ENCODE results near the gene MTHFD1L. TPM values are rescaled to one million over a fixed set of nuclear protein-coding genes. Genes with fewer than 3 reads are reported as not detected.
"Not testable (repeated sequence)": the region's sequence is repeated elsewhere in the genome, so short reads cannot be mapped to it uniquely, and the experiment has no call there.

The MTHFD1L gene
- 106 TPM for polyA plus RNA-seq (2013, experiment 1 of 2; ENCODE audit: insufficient read length)
- polyA plus RNA-seq (2013, experiment 2 of 2; ENCODE audit: insufficient read length) = 103 TPM

DNA sequence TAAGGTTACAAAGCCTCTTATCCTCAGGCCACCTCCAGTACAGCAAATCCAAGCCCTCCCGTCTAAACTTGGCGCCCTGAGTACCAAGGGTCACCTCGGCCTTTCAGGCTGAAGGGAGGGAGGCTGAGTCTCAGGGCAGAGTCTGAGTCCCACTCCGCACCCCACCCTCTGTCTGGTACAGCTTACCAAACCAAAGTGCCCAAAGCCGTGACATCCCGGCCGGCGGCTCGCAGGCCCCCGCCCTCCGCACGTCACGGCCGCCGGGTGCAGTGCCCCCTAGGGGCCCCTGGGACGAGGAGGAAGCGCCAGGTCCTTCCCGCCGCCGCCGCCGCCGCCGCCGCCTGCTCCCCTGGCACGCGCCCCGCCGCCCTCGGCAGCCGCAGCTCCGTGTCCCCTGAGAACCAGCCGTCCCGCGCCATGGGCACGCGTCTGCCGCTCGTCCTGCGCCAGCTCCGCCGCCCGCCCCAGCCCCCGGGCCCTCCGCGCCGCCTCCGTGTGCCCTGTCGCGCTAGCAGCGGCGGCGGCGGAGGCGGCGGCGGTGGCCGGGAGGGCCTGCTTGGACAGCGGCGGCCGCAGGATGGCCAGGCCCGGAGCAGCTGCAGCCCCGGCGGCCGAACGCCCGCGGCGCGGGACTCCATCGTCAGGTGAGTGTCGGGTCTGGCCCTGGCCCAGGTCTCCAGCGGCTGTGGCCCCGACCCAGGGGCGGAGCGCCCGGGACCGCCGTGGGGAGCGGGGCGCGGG, at the start of gene MTHFD1L:
Gene MTHFD1L, plus strand, starts transcription at position 297 of the 741 bp plus-strand sequence. Its CDS starts 121 bp downstream, at position 418.
- DNase-seq = peak; percentile 92

DNA sequence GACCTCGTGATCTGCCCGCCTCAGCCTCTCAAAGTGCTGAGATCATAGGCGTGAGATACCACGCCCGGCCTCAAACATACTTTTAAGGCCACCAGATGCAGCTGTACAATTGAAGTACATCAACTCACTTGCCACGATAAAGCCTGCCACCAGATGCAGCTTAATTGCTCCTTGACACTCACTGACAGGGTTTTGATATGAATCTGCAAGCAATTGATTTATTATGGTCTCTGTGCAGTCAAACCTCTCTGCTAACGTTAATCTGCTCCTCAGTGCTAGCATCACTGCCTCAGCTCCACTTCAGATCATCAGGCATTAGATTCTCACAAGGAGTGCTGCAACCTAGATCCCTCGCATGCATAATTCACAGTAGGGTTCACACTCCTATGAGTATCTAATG, 48.9 kb upstream of the MTHFD1L start:
- DNase-seq = not testable (repeated sequence)

DNA sequence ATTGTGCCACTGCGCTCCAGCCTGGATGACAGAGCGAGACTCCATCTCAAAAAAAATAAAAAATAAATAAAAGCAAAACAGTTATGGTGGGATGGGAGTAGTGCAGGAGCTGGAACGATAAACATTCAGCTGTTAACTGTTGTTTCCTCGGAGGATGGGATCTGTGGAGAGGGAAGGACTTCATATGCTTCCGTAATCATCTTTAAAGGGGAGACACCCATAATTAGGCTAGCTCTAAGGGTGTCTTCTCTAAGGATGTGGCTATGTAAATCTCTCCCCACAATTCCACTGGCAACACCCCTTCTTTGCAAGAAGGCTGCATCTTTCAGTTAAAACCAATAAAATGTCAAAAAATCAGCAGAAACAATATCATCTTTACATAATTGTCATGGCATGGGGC, 42.6 kb upstream of the MTHFD1L start:
- no peak for DNase-seq

DNA sequence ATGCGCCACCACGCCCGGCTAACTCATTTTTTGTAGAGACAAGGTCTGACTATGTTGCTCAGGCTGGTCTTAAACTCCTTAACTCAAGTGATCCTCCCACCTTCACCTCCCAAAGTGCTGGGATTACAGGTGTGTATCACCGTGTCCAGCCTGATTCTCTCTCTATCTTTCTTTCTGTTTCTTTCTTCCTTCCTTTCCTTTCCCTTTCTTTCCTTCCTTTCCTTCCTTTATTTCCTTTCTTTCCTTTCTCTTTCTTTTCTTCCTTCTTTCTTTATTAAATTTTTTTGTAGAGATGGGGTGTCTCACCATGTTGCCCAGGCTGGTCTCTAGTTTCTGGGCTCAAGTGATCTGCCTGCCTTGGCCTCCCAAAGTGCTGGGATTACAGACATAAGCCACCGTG, 38.7 kb upstream of the MTHFD1L start:
- no peak for DNase-seq

DNA sequence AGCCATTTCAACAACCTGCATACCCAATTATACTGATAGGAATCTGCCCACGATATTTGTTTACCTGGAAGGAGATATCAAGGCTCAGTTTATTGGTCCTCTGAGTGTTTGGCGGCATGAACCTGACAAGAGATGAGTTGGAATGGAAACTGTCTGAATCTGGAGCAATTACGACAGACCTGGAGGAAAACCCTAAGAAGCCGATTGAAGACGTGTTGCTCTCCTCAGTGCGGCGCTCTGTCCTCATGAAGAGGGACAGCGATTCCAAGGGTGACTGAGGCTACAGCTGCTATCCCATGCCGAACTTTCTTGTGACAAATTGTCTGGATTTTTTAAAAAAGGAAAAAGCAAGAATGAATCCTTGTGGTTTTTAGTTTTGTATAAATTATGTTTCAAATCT, 37.4 kb upstream of the MTHFD1L start:
- not testable (repeated sequence) for DNase-seq

DNA sequence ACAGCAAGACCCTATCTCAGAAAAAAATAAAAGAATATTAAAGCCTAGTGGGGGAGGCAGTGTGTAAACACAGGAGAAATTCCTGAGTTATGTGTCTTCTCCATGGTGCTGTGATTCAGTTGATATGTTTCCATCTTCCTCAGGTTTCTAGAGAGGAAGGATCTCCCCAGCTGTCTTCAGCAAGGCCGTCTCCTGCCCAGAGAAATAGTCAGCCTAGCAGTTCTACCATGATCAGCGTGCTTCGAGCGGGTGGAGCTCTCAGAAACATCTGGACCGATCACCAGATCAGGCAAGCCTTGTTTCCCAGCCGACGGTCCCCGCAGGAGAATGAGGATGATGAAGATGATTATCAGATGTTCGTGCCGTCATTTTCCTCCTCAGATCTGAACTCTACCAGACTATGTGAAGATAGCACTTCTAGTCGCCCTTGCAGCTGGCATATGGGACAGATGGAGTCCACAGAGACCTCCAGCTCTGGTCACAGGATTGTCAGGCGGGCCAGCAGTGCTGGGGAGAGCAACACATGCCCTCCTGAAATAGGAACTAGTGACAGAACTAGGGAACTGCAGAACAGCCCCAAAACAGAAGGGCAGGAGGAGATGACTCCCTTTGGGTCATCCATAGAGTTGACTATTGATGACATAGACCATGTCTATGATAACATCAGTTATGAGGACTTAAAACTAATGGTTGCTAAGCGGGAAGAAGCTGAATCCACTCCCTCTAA, 34.9 kb upstream of the MTHFD1L start:
- DNase-seq = peak; percentile 56

DNA sequence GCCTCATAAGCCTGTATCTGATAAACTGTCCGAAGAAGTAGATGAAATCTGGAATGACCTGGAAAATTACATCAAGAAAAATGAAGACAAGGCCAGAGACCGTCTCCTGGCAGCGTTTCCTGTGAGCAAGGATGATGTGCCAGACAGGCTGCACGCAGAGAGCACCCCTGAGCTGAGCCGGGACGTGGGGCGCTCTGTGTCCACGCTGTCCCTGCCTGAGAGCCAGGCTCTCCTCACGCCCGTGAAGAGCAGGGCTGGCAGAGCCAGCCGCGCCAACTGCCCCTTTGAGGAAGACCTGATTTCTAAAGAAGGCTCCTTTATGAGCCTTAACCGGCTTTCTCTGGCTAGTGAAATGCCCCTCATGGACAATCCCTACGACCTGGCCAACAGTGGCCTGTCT, 33.9 kb upstream of the MTHFD1L start:
- DNase-seq = no peak

DNA sequence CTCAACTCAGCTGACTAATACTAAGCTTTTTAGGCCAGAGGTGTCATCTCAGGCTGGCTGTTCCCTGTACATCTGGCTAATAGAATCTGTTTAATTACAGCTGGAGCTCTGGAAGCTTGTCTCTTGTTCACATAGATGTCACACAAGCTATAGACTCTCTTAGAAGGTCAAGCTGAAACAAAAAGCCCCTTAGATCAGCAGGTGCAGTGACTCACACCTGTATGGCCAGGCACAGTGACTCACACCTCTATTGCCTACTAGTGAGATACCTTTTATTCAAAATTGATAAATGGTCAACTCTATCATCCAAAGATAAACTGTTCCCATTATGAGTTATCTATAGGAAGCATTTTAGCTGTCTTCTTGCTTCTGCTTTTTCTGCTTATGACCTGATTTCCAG, 29.9 kb upstream of the MTHFD1L start:
- DNase-seq = no peak

DNA sequence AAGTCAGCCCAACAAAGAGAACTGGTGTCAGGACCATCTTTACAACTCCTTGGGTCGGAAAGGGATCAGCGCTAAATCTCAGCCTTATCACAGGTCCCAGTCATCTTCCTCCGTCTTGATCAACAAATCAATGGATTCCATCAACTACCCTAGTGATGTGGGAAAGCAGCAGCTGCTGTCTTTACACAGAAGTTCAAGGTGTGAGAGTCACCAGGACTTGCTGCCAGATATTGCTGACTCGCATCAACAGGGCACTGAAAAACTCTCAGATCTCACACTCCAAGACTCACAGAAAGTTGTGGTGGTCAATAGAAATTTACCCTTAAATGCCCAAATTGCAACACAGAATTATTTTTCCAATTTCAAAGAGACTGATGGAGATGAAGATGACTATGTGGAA, 25.3 kb upstream of the MTHFD1L start:
- DNase-seq = no peak

DNA sequence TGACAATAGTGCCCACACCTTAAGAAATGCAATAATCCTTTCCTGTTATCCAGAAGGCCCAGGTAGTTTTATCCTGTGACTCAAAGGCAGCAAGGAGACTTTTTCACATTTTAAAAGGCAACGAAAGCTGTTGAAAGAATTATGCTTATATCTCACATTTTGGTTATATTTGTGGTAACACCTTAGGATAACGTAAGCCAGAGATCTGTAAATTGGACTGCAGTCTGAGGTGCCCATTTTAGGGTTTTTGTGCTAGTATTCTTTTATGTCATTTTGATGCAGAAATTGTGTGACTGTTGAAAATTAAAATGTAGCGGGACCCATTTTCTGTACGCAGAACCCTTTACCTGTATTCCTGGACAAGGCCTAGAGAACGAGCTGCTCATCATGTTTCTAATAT, 24.3 kb upstream of the MTHFD1L start:
- no peak for DNase-seq

DNA sequence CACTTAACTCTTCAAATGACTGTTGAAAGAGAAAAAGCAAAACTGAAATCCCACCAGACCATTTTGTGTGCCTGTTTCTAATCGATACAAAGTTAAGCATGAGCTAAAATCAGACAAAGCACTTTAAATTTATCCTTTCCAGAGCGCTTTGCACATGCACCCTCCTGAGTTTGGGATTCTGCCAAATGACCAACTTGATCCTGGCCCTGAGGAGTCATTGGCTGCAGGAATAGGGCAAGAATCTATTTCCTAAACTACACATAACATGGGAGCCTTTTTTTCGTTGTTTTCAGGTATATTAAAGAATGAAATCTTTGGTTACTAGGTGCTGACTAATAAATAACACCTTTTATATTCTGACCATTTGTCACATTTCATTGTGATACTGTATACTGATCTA, 23.8 kb upstream of the MTHFD1L start:
- DNase-seq = no peak

DNA sequence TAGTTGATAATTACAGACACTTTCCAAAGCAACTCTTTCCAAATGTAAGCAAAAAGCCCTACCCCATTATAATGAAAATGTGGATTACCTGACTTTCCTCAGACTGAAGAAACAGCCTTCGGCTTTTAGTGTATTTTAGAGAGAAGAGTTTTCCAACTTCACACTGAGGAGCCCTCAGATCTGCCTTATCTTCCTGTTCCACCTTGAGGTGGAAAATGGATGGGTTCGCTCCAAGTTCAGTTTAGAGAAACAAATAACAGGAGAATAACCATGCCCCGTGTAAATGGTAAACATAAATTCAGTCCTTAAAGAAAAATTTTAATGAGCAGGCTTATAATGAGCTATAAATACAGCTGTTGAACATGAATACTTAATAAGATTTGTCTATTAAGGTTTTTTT, 21.1 kb upstream of the MTHFD1L start:
- DNase-seq = no peak

DNA sequence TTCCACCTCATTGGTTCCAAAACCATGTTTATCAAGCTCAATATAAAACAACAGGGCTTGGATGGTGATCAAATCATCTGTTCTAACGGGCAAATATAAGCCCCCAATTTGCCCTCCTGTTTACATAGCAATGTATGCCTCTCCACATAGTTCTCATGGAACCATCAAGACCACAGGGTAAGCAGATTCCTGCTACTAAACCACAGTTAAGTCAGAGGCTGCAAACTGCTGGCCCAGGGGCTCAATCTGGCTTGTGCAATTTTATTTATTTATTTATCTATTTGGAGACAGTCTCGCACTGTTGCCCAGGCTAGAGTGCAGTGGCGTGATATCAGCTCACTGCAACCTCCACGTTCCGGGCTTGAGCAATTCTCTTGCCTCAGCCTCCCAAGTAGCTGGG, 18.9 kb upstream of the MTHFD1L start:
- DNase-seq = no peak

DNA sequence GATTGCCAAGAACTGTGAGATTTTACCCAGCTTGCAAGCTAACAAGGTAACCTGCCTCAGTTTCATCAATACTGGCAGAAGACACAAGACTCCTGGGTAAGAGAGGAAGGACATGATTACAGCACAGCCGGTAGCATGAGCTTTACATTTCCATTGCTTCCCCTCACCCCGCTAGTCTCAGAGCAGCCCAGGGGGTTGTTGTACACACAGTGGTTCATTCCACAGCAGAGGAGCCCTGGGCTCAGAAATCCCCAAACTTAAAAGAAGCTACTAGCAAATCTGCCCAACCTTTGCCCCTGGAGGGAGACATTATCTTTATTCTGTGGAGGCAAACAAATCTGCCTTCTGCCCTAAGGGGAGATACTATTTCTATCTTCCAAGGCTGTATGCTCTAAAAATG, 17.1 kb upstream of the MTHFD1L start:
- no peak for DNase-seq

DNA sequence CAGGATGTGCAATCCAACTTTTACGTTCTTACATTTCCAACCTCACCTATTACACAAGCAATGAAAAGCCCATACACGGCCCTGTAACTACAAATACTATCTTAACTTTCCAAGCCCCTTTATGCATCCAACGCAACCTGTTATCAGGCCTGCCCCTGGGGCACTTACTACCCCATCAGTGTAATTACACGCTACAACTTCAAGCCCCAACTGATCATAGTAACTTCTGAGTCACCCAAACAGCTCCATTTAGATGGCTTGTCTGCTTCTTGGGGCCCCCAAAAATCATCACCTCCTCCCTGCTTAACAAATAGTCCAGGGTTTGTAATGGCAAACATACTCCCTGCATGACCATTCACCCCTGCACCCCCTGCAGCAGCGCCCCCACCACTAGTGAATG, 11.1 kb upstream of the MTHFD1L start:
- DNase-seq = not testable (repeated sequence)

DNA sequence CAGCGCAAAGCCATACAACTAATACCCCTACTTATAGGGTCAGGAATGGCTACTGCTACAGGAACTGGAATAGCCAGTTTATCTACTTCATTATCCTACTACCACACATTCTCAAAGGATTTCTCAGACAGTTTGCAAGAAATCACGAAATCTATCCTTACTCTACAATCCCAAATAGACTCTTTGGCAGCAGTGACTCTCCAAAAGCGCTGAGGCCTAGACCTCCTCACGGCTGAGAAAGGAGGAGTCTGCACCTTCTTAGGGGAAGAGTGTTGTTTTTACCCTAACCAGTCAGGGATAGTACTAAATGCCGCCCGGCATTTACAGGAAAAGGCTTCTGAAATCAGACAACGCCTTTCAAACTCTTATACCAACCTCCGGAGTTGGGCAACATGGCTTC, 10.3 kb upstream of the MTHFD1L start:
- DNase-seq = not testable (repeated sequence)

DNA sequence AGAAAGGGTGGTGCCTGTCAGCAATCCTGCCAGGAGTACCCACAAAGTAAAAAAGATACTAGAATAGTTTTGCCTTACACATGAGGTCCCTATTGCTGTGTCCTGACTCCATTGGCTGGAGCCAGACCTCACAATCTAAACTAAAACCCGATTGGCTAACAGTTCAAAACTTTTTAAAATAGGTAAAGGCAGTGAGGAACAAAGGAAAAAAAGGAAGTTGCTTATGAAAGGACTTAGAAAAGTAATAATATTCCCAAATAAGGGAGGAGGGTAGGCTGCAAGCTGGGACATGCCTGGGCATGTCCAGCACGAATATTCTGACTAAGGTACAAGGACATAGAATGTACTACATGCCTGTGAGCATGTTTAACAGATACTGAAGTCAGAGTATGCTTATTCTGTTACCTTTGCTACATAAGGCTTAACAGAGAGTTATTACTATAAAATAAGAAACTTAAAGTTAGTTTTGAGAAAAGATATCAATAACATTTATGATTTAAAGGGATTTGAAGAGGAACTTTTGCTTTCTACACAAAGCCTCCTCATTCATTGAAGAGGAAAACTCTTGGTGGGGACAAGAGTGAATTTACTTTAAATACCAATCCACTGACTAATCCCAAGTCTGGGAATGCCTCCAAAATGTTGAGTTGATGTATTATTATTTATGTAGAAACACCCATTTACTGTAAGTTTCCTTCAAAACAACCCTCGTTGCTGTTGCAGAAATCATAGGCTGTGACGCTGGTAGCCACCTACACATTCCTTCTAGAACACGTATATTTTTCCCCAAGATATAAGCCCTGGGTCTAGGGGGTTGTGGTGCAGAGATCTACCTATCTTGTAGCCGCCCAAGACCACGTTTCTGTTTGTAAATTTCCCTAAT, 8.2 kb upstream of the MTHFD1L start:
- peak; percentile 96 for DNase-seq

DNA sequence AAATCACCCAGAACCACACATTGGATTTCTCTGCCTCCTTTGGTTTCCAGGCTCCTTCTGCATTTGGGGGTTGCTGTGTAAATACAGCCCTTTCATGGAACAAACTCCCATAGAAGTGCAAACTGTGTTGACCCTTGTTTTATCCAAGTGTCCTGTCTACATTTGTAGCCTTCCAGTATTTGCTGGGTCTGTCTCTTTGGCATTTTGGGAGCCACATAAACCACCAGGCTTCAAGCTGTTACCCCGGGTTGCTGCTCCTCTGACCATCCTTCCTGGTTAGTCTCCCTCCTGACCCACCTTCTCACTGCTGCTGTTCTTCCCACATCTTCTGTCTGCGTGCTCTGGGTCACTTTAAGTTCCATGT, 7.6 kb upstream of the MTHFD1L start:
- no peak for DNase-seq

DNA sequence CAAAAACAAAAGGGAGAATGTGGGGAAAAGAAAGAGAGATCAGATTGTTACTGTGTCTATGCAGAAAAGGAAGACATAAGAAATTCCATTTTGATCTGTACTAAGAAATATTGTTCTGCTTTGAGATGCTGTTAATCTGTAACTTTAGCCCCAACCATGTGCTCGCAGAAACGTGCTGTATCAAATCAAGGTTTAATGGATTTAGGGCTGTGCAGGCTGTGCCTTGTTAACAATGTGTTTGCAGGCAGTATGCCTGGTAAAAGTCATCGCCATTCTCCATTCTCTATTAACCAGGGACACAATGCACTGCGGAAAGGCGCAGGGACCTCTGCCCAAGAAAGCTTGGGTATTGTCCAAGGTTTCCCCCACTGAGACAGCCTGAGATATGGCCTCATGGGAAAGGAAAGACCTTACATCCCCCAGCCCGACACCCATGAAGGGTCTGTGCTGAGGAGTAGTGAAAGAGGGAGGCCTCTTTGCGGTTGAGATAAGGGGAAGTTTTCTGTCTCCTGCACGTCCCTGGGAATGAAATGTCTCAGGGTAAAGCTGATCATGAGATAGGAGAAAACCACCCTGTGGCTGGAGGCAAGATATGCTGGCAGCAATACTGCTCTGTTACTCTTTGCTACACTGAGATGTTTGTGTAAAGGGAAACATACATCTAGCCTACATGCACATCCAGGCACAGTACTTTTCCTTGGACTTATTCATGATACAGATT, 3.9 kb upstream of the MTHFD1L start:
- DNase-seq = not testable (repeated sequence)

DNA sequence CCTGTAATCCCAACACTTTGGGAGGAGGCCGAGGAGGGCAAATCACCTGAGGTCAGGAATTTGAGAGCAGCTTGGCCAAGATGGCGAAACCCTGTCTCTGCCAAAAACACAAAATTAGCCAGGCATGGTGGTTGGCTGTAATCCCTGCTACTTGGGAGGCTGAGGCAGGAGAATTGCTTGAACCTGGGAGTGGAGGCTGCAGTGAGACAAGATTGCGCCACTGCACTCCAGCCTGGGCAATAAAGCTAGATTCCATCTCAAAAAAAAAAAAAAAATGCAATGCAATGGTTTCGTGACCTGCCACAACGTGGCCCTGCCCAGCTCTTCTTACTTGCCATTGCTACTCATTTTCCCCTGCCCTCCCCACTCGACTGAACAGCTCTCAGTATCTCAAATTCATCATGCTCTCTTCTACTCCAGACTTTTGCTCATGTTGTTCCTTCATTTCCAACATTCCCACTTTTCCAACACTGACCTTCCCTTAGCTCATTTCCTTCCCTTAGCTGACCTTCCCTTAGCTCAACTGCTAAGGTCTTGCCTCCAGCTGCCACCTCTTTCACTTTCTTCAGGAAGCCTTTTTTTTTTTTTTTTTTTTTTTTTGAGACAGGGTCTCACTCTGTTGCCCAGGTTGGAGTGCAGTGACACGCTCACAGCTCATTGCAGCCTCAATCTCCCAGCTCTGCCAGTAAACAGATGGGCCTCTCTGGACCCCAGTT, 2.1 kb upstream of the MTHFD1L start:
- DNase-seq = no peak

DNA sequence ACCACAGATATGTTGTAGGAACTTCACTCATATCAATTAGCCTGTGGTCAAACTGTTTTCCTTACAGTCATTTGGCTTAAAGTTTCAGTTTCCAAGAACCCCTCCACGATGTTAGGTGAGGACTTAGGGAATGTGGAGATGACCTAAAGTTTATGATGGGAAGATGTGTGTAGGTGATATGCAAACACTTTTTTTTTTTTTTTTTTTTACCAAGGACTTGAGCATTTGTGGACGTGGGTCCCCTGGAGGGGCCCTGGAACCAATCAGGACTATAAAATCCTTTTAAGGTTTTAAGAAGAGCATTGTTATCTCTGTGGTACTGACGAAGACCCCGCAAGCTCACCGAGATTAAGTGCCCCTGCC, 478 bp upstream of the MTHFD1L start:
- DNase-seq = no peak
